Ovary (tissue), 9 donors: ENCODE data around the gene CAPN13. TPM values are rescaled to one million over a fixed set of nuclear protein-coding genes. Genes with fewer than 3 reads are reported as not detected.

ENCODE experiments used
- DNase-seq, 5 donors: peaks; one replicate each; pipeline ENCODE4 v3.0.0-alpha.2; 2019 to 2020
- H3K27ac ChIP-seq, 2 donors: fragments of 200-600 bp; one replicate each; pipeline versions ENCODE4 v1.5.1 to v1.8.0; 2019 to 2022
- H3K27me3 ChIP-seq: fragments of 200-600 bp; one replicate; pipeline ENCODE4 v1.8.0; 2022
- H3K36me3 ChIP-seq: fragments of 200-600 bp; sonication (generic); one replicate; pipeline ENCODE4 v1.5.1; 2019
- H3K4me1 ChIP-seq: one replicate; pipeline ENCODE4 v1.8.1; 2013; ENCODE audit warnings: mild to moderate bottlenecking, moderate library complexity; ENCODE audit not compliant: insufficient read depth
- H3K4me3 ChIP-seq: fragments of 200-600 bp; sonication (generic); one replicate; pipeline ENCODE4 v1.5.1; 2017
- H3K9me3 ChIP-seq, 2 donors: fragments of 200-600 bp in 1 of 2; sonication (generic) in 1 of 2; one replicate each; pipeline versions ENCODE4 v1.5.1 to v1.8.1; 2013 to 2019; ENCODE audit warnings: mild to moderate bottlenecking in 1 of 2, moderate library complexity in 1 of 2
- CTCF ChIP-seq, 3 donors: fragments of 450-650 bp in 2 of 3; fragments of 200-600 bp in 1 of 3; IDR thresholded peaks; one replicate each; pipeline versions ENCODE4 v1.5.1 to v1.8.0; 2016 to 2022; ENCODE audit warnings: antibody characterized with exemption in 3 of 3, mild to moderate bottlenecking in 1 of 3
- EP300 ChIP-seq: sonication (generic); formaldehyde crosslinking; IDR thresholded peaks from one replicate; pipeline ENCODE4 v1.6.1; 2017; ENCODE audit warnings: antibody characterized with exemption
- POLR2A ChIP-seq: fragments of 450-650 bp; IDR thresholded peaks from one replicate; pipeline ENCODE4 v1.6.1; 2017; ENCODE audit warnings: antibody characterized with exemption, mild to moderate bottlenecking, moderate library complexity
- WGBS, 3 donors: extraction: QIAGEN DNeasy Blood & Tissue Kit in 1 of 3; methylation state at CpG; one replicate each; pipeline versions ENCODE4 v1.1.5 to v1.1.7; 2013 to 2017; 5-methylcytosine and 5-hydroxymethylcytosine counted together
- intact Hi-C, 4 donors: fragments of 100-400 bp; cut with DNase I; formaldehyde crosslinking; loops; one replicate each; pipeline versions ENCODE4 v1.11.0 to v1.15.1; 2022 to 2023
- polyA plus RNA-seq, 2 donors: library from polyadenylated mRNA; stranded (reverse); fragments of 200-250 nt in 1 of 2; fragments of 350-450 nt in 1 of 2; fragmentation: Illumina TruSeq in 1 of 2; extraction: RNeasy Lipid Tissue Mini Kit (QIAGEN cat#74804) in 1 of 2; gene quantifications; one replicate each; pipeline ENCODE4 v1.2.3, GENCODE V29; 2013 to 2014
- total RNA-seq, 7 donors: library from RNA; depleted of rRNA in 2 of 7; stranded (reverse); fragments of >200 nt in 2 of 7; fragmentation: NEBNext Ultra II Directional in 3 of 7; extraction: Animal tissue kit (Norgen Biotek cat#: 25700) in 3 of 7; gene quantifications; one replicate each; pipeline versions ENCODE4 v1.1.0 to v1.2.4, GENCODE V29; 2016 to 2023
- donor health status: DM: no; HTN: no; CAD: no; lungs with moderate emphysema.
- donor health status: DM: no; HTN: no; CAD: no.
- donor health status: Bipolar disorder and iron deficiency.
- donor health status: DM: yes; HTN: yes; CAD: no.
- donor health status: DM: no; HTN: no; CAD: no.
- donor health status: DM: yes; HTN: yes; CAD: no.

CAPN13 gene
- total and polyA plus RNA-seq, 9 donors, result 0.05 to 2.5 (median 0.30) TPM; not detected in 4

GRCh38 chr2:30694286-30695055 lies 112.8 kb downstream of the CAPN13 start:
- Histone ChIP-seq H3K9me3 (no peaks in the 10 kb centered on the region), H3K27ac (no peak overlapping the region), H3K27me3 (no peaks in the 10 kb centered on the region), H3K4me3 (no peak overlapping the region), H3K4me1 (peaks cover 7% of the 10 kb centered on the region), H3K36me3 (no peaks in the 10 kb centered on the region)
- TF ChIP-seq EP300 (no peak), CTCF (IDR thresholded peaks at IDR 0.05) (no peak), POLR2A (no peak)
- intact Hi-C loops, result no loop called here
- WGBS, 3 donors, result 56 to 59% (median 57%) methylated on average over 8 of the region's 8 CpGs
- DNase-seq, result no peak

GRCh38 chr2:30693821-30694281 lies 113.4 kb downstream of the CAPN13 start:
- DNase-seq, result no peak
- no peak overlapping the region for H3K27ac ChIP-seq
- peaks cover 11% of the 10 kb centered on the region for H3K4me1 ChIP-seq
- TF ChIP-seq POLR2A (no peak), EP300 (no peak), CTCF (IDR thresholded peaks at IDR 0.05) (no peak)
- no peak overlapping the region for H3K4me3 ChIP-seq
- 63 to 78% (median 73%) methylated on average over 4 of the region's 4 CpGs for WGBS, 3 donors
- no peaks in the 10 kb centered on the region for H3K9me3 ChIP-seq
- H3K27me3 ChIP-seq, result no peaks in the 10 kb centered on the region
- intact Hi-C loops, result no loop called here
- H3K36me3 ChIP-seq, result no peaks in the 10 kb centered on the region

GRCh38 chr2:30692829-30693275 lies 114.4 kb downstream of the CAPN13 start:
- DNase-seq, result no peak

More at GRCh38 chr2:30692829-30693275, 114.4 kb downstream of the CAPN13 start:
- Histone ChIP-seq H3K4me1 (peaks cover 12% of the 10 kb centered on the region), H3K27me3 (no peaks in the 10 kb centered on the region), H3K27ac (no peak overlapping the region), H3K36me3 (no peaks in the 10 kb centered on the region), H3K9me3 (no peaks in the 10 kb centered on the region), H3K4me3 (no peak overlapping the region)
- WGBS, 3 donors, result 85 to 91% (median 90%) methylated on average over 7 of the region's 7 CpGs
- intact Hi-C loops, result no loop called here
- no peak for TF ChIP-seq EP300
- no peak for TF ChIP-seq POLR2A
- no peak for TF ChIP-seq CTCF (IDR thresholded peaks at IDR 0.05)
